HEK293 (cell line): ENCODE data around the gene ARHGAP15.

ENCODE experiments used
- CTCF ChIA-PET: fragments of 350-600 bp; formaldehyde crosslinking; extraction: SDS; loops from one replicate; lab custom pipeline; 2021; ENCODE audit warnings: antibody characterized with exemption; lab: Yijun Ruan, JAX
- POLR2A ChIA-PET: fragments of 300-600 bp; formaldehyde crosslinking; extraction: SDS; loops from one replicate; lab custom pipeline; 2020; ENCODE audit warnings: antibody characterized with exemption, inconsistent platforms; lab: Yijun Ruan, JAX
- H3K27ac ChIP-seq: fragments of 200-500 bp; sonication (Bioruptor generic); 2 replicates; pipeline ENCODE4 v1.5.1; 2014; ENCODE audit warnings: low read depth, low read length, control low read depth, inconsistent platforms; ENCODE audit errors: extremely low read depth
- H3K36me3 ChIP-seq, 2 experiments: fragments of 200-500 bp in 1 of 2; sonication (Bioruptor generic) in 1 of 2; 1 replicate in 1 of 2; 2 replicates in 1 of 2; pipeline ENCODE4 v1.5.1; 2014 to 2017; ENCODE audit warnings: inconsistent platforms in 2 of 2, low read length in 2 of 2; ENCODE audit not compliant: control insufficient read depth in 2 of 2, insufficient read depth in 1 of 2
- H3K4me1 ChIP-seq: fragments of 200-500 bp; sonication (Bioruptor generic); 2 replicates; pipeline ENCODE4 v1.5.1; 2014; ENCODE audit warnings: mild to moderate bottlenecking, low read length, inconsistent platforms; ENCODE audit not compliant: control insufficient read depth, insufficient read depth
- H3K4me3 ChIP-seq: 2 replicates; pipeline ENCODE4 v1.5.1; 2011; ENCODE audit warnings: low read depth, mild to moderate bottlenecking, control low read depth, low read length, moderate library complexity
- H3K9me3 ChIP-seq: fragments of 200-500 bp; sonication (Bioruptor generic); 2 replicates; pipeline ENCODE4 v1.5.1; 2014; ENCODE audit warnings: low read depth, low read length, inconsistent platforms; ENCODE audit not compliant: control insufficient read depth, insufficient read depth
- MYNN ChIP-seq: fragments of 450-650 bp; formaldehyde crosslinking; IDR thresholded peaks from 2 replicates; pipeline ENCODE4 v1.5.1; 2016; ENCODE audit warnings: missing biosample characterization, missing genetic modification characterization, borderline replicate concordance
- SCRT2 ChIP-seq: fragments of 450-650 bp; formaldehyde crosslinking; IDR thresholded peaks from 2 replicates; pipeline ENCODE4 v1.5.1; 2016; ENCODE audit warnings: missing biosample characterization, missing genetic modification characterization
- SP2 ChIP-seq: fragments of 450-650 bp; formaldehyde crosslinking; IDR thresholded peaks from 2 replicates; pipeline ENCODE4 v1.5.1; 2016; ENCODE audit warnings: missing biosample characterization, missing genetic modification characterization
- SP7 ChIP-seq: fragments of 450-650 bp; formaldehyde crosslinking; IDR thresholded peaks from 2 replicates; pipeline ENCODE4 v1.5.1; 2016; ENCODE audit warnings: missing biosample characterization, missing genetic modification characterization
- WT1 ChIP-seq: fragments of 450-650 bp; formaldehyde crosslinking; IDR thresholded peaks from 2 replicates; pipeline ENCODE4 v1.5.1; 2016; ENCODE audit warnings: missing biosample characterization, missing genetic modification characterization
- ZBTB21 ChIP-seq: fragments of 450-650 bp; formaldehyde crosslinking; IDR thresholded peaks from 2 replicates; pipeline ENCODE4 v1.5.1; 2017; ENCODE audit warnings: missing biosample characterization, missing genetic modification characterization
- ZNF302 ChIP-seq: fragments of 450-650 bp; formaldehyde crosslinking; IDR thresholded peaks from 2 replicates; pipeline ENCODE4 v1.5.1; 2016; ENCODE audit warnings: missing biosample characterization, missing genetic modification characterization, low read depth
- ZNF521 ChIP-seq: fragments of 450-650 bp; formaldehyde crosslinking; IDR thresholded peaks from 2 replicates; pipeline ENCODE4 v1.5.1; 2017; ENCODE audit warnings: missing biosample characterization, mild to moderate bottlenecking, missing genetic modification characterization
- ZNF621 ChIP-seq: fragments of 450-650 bp; formaldehyde crosslinking; IDR thresholded peaks from 2 replicates; pipeline ENCODE4 v1.5.1; 2017; ENCODE audit warnings: missing biosample characterization, missing genetic modification characterization
- ZNF76 ChIP-seq: fragments of 450-650 bp; formaldehyde crosslinking; IDR thresholded peaks from 2 replicates; pipeline ENCODE4; 2016; ENCODE audit warnings: low read depth, missing biosample characterization, missing genetic modification characterization, borderline replicate concordance
- ZNF777 ChIP-seq: fragments of 450-650 bp; formaldehyde crosslinking; IDR thresholded peaks from 2 replicates; pipeline ENCODE4 v1.5.1; 2017; ENCODE audit warnings: missing biosample characterization, missing genetic modification characterization, borderline replicate concordance
- ZNF830 ChIP-seq: fragments of 450-650 bp; IDR thresholded peaks from 2 replicates; pipeline ENCODE4 v1.5.0; 2018; ENCODE audit warnings: missing biosample characterization, missing genetic modification characterization, low read depth, mild to moderate bottlenecking, moderate library complexity
- TF ChIP-seq, protein P1 (sequence below): fragments of 450-650 bp; formaldehyde crosslinking; IDR thresholded peaks from 2 replicates; pipeline ENCODE4 v1.5.1; 2016; ENCODE audit warnings: missing biosample characterization, missing genetic modification characterization
- TF ChIP-seq, protein P2 (sequence below): fragments of 450-650 bp; formaldehyde crosslinking; IDR thresholded peaks from 2 replicates; pipeline ENCODE4 v1.5.1; 2017; ENCODE audit warnings: missing biosample characterization, missing genetic modification characterization
- TF ChIP-seq, protein P3 (sequence below): fragments of 450-650 bp; formaldehyde crosslinking; IDR thresholded peaks from 2 replicates; pipeline ENCODE4; 2016; ENCODE audit warnings: missing biosample characterization, missing genetic modification characterization

The ARHGAP15 gene

DNA sequence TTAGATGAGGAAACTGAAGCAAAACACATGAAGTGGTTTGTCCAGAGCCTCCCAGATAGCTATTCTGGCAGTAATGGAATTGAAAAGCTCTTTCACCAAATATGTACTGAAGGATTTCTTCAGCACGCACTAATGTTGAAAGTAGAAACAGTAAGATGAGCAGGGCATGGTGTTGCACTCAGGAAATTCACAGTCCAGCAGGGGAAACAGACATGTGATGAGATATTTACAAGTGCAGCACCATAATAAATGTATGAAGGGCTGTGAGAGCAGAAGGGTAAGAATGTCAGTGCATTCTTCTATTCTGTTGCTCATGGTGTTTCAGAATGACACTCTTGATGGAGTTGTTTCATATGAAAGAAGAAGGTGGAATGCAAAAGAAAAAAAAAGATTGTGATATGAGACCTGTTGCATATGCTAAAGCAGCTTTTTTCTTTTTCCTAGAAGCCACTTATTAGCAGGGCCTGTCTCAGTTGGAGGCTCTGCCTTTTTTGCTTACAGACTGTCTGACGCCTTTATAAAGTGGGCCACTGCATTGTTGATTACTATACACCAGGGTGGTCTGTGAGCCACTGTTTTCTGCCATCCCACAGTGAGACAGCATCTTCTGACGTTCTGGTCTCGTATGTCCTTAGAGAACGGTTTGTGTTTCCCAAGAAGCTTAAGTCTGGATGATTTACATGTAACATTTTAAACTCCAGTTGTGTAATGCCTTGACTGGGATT, 516.9 kb downstream of the ARHGAP15 start:
- Histone ChIP-seq H3K36me3 (no peaks in the 10 kb centered on the region), H3K27ac (no peak overlapping the region), H3K9me3 (no peaks in the 10 kb centered on the region), H3K4me1 (no peaks in the 10 kb centered on the region), H3K4me3 (no peak overlapping the region)
- ChIA-PET CTCF (interaction anchor here (0.8 kb wide), 1 partner anchor 410 kb away, joined by 3 read pairs; no protein-coding TSS in a partner anchor), POLR2A (no interaction called here)
- TF ChIP-seq, protein P1, sequence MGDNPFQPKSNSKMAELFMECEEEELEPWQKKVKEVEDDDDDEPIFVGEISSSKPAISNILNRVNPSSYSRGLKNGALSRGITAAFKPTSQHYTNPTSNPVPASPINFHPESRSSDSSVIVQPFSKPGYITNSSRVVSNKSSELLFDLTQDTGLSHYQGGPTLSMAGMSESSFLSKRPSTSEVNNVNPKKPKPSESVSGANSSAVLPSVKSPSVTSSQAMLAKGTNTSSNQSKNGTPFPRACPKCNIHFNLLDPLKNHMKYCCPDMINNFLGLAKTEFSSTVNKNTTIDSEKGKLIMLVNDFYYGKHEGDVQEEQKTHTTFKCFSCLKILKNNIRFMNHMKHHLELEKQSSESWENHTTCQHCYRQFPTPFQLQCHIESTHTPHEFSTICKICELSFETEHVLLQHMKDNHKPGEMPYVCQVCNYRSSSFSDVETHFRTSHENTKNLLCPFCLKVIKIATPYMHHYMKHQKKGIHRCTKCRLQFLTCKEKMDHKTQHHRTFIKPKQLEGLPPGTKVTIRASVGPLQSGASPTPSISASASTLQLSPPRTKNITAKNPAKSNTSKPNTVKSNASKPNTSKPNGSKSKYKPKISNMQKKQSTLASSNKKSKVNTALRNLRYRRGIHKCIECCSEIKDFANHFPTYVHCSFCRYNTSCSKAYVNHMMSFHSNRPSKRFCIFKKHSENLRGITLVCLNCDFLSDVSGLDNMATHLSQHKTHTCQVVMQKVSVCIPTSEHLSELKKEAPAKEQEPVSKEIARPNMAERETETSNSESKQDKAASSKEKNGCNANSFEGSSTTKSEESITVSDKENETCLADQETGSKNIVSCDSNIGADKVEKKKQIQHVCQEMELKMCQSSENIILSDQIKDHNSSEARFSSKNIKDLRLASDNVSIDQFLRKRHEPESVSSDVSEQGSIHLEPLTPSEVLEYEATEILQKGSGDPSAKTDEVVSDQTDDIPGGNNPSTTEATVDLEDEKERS (tag by site-specific recombination) = no peak
- TF ChIP-seq SP7 (tag by site-specific recombination) = no peak
- peak; percentile 36; the same call in 1 of the 2 replicates for TF ChIP-seq SCRT2
- TF ChIP-seq SP2 (tag by site-specific recombination) = no peak
- TF ChIP-seq, protein P2, sequence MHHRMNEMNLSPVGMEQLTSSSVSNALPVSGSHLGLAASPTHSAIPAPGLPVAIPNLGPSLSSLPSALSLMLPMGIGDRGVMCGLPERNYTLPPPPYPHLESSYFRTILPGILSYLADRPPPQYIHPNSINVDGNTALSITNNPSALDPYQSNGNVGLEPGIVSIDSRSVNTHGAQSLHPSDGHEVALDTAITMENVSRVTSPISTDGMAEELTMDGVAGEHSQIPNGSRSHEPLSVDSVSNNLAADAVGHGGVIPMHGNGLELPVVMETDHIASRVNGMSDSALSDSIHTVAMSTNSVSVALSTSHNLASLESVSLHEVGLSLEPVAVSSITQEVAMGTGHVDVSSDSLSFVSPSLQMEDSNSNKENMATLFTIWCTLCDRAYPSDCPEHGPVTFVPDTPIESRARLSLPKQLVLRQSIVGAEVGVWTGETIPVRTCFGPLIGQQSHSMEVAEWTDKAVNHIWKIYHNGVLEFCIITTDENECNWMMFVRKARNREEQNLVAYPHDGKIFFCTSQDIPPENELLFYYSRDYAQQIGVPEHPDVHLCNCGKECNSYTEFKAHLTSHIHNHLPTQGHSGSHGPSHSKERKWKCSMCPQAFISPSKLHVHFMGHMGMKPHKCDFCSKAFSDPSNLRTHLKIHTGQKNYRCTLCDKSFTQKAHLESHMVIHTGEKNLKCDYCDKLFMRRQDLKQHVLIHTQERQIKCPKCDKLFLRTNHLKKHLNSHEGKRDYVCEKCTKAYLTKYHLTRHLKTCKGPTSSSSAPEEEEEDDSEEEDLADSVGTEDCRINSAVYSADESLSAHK (tag by site-specific recombination) = no peak
- no peak for TF ChIP-seq WT1 (tag by site-specific recombination)

DNA sequence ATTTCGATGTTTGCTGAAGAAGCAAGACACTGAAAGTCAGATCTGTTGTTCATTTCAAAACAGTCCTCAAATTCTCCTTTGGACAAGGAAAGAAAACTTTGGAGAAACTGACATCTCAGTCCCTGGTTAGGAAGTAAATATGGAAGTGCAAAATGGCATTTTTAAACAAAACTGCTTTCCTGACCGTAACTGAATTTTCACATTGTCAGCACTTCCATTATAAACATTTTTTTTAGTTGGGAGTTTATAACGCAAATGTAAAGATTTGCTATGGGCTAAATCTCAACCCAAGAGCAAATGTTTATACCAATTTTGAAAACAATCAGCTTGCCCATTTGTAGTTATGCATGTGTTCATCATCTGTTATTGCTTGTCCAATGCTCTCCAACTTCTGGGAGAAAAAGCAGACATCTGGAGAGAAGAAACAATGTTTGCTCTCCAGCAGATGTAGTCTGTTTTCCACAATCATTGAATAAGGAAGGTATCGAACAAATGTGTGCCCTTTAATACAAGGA, 520.1 kb downstream of the ARHGAP15 start:
- POLR2A ChIA-PET = no interaction called here
- Histone ChIP-seq H3K9me3 (no peaks in the 10 kb centered on the region), H3K4me3 (no peak overlapping the region), H3K36me3 (no peaks in the 10 kb centered on the region), H3K4me1 (no peaks in the 10 kb centered on the region), H3K27ac (no peak overlapping the region)
- CTCF ChIA-PET = no interaction called here
- TF ChIP-seq, protein P3, sequence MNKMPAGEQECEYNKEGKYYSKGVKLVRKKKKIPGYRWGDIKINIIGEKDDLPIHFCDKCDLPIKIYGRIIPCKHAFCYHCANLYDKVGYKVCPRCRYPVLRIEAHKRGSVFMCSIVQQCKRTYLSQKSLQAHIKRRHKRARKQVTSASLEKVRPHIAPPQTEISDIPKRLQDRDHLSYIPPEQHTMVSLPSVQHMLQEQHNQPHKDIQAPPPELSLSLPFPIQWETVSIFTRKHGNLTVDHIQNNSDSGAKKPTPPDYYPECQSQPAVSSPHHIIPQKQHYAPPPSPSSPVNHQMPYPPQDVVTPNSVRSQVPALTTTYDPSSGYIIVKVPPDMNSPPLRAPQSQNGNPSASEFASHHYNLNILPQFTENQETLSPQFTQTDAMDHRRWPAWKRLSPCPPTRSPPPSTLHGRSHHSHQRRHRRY (tag by site-specific recombination) = no peak
- TF ChIP-seq ZNF76 (tag by site-specific recombination) (no peak), ZNF302 (no peak), MYNN (no peak), ZNF830 (tag by site-specific recombination) (no peak), ZNF621 (no peak), ZNF521 (tag by site-specific recombination) (no peak), ZNF777 (tag by site-specific recombination) (no peak), ZBTB21 (no peak)
- TF ChIP-seq, protein P2 (tag by site-specific recombination) = no peak
